ENCODE results near the gene TMA7B. TPM values are rescaled to one million over a fixed set of nuclear protein-coding genes. Genes with fewer than 3 reads are reported as not detected.

TMA7B gene
- total RNA-seq, 2 donors from 2014 or later: 4.6 TPM; not detected in 1

DNA sequence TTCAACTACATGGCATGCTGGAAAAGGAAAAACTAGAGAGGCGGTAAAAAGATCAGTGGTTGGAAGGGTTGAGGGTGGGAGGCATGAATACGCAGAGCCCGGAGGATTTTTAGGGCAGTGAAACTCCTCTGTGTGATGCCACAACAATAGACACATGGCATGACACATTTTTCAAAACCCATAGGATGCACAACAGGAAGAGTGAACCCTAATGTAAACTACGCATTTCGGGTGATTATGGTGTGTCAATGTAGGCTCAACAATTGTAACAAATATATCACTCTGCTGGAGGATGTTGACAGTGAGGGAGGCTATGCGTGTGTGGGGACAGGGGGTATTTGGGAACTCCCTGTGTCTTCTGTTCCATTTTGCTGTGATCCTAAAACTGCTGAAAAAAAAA is 18.9 kb downstream of the TMA7B start:
- no peak for DNase-seq (ENCODE audit: low spot score)
- Histone ChIP-seq H3K27me3 (replicated peaks; ENCODE audit: insufficient read depth) (no peaks in the 10 kb centered on the region), H3K27ac (no peak overlapping the region), H3K9me3 (no peaks in the 10 kb centered on the region), H3K4me3 (no peak overlapping the region), H3K36me3 (no peaks in the 10 kb centered on the region), H3K4me1 (ENCODE audit: control insufficient read depth in 1 of 2, low read depth in 2 of 2) (no peaks in the 10 kb centered on the region)
- no peak for ATAC-seq (ENCODE audit: insufficient number of reproducible peaks, low FRiP score, low read depth)
- TF ChIP-seq, protein P1, sequence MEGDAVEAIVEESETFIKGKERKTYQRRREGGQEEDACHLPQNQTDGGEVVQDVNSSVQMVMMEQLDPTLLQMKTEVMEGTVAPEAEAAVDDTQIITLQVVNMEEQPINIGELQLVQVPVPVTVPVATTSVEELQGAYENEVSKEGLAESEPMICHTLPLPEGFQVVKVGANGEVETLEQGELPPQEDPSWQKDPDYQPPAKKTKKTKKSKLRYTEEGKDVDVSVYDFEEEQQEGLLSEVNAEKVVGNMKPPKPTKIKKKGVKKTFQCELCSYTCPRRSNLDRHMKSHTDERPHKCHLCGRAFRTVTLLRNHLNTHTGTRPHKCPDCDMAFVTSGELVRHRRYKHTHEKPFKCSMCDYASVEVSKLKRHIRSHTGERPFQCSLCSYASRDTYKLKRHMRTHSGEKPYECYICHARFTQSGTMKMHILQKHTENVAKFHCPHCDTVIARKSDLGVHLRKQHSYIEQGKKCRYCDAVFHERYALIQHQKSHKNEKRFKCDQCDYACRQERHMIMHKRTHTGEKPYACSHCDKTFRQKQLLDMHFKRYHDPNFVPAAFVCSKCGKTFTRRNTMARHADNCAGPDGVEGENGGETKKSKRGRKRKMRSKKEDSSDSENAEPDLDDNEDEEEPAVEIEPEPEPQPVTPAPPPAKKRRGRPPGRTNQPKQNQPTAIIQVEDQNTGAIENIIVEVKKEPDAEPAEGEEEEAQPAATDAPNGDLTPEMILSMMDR (IDR thresholded peaks at IDR 0.05): no peak

- Histone ChIP-seq H3K4me3 (no peak overlapping the region), H3K4me1 (ENCODE audit: control insufficient read depth in 1 of 2, low read depth in 2 of 2) (no peaks in the 10 kb centered on the region), H3K27me3 (replicated peaks; ENCODE audit: insufficient read depth) (no peaks in the 10 kb centered on the region), H3K36me3 (no peaks in the 10 kb centered on the region), H3K9me3 (no peaks in the 10 kb centered on the region), H3K27ac (no peak overlapping the region)
- no peak for DNase-seq (ENCODE audit: low spot score)
- no peak for ATAC-seq (ENCODE audit: insufficient number of reproducible peaks, low FRiP score, low read depth)
- TF ChIP-seq, protein P1 (IDR thresholded peaks at IDR 0.05): no peak
Measured at GRCh38 chr22:39979458-39979857, 19.3 kb downstream of the TMA7B start.

- Histone ChIP-seq H3K4me3 (no peak overlapping the region), H3K9me3 (no peaks in the 10 kb centered on the region), H3K27ac (no peak overlapping the region), H3K36me3 (no peaks in the 10 kb centered on the region), H3K4me1 (ENCODE audit: control insufficient read depth in 1 of 2, low read depth in 2 of 2) (no peaks in the 10 kb centered on the region), H3K27me3 (replicated peaks; ENCODE audit: insufficient read depth) (no peaks in the 10 kb centered on the region)
- DNase-seq (ENCODE audit: low spot score): no peak
- ATAC-seq (ENCODE audit: insufficient number of reproducible peaks, low FRiP score, low read depth): no peak
- TF ChIP-seq, protein P1 (IDR thresholded peaks at IDR 0.05): no peak
Measured at GRCh38 chr22:39980596-39980995, 20.4 kb downstream of the TMA7B start.

DNA sequence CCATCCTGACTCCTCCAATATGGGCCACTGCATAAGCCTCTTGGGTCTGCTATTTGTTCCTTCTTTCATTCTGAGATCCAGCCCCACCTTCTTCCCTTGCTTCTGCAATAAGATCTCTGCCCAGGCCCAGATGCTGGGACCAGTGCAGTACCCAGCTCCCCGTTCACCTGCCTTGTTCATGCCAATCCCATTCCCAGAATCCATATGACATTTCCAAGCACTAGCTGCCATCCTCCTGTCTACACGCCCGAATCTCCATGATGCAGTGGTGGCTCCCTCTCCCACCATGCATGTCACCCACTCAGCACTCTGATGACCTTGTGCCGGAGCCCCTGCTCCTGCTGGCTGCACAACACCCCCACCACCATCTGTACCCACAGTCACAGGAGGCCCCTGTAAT is 23.1 kb downstream of the TMA7B start:
- DNase-seq (ENCODE audit: low spot score) (no peak), ATAC-seq (ENCODE audit: insufficient number of reproducible peaks, low FRiP score, low read depth) (no peak)
- Histone ChIP-seq H3K4me3 (no peak overlapping the region), H3K4me1 (ENCODE audit: control insufficient read depth in 1 of 2, low read depth in 2 of 2) (no peaks in the 10 kb centered on the region), H3K27me3 (replicated peaks; ENCODE audit: insufficient read depth) (no peaks in the 10 kb centered on the region), H3K27ac (no peak overlapping the region), H3K36me3 (no peaks in the 10 kb centered on the region), H3K9me3 (no peaks in the 10 kb centered on the region)
- TF ChIP-seq, protein P1 (IDR thresholded peaks at IDR 0.05): no peak

DNA sequence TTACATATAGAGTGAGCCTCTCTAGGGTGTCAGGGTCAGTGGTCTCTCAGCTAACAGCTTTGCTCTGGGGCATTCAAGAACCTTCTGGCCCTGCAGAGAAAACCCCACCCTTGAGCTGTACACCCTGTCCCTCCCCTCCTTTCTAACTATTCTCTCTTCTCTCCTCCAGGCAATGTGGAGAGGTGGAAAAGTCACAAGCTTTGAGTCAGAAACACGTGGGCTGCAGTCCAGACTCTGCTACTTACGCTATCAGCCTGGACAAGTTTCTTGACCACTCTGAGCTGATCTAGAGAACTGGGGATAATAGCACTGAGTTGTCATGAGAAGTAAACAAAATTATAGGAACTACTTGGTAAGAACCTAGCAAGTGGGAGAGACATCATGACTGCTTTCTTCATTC is 23.8 kb downstream of the TMA7B start:
- Histone ChIP-seq H3K36me3 (no peaks in the 10 kb centered on the region), H3K27me3 (replicated peaks; ENCODE audit: insufficient read depth) (no peaks in the 10 kb centered on the region), H3K9me3 (no peaks in the 10 kb centered on the region), H3K27ac (no peak overlapping the region), H3K4me3 (no peak overlapping the region), H3K4me1 (ENCODE audit: control insufficient read depth in 1 of 2, low read depth in 2 of 2) (no peaks in the 10 kb centered on the region)
- DNase-seq (ENCODE audit: low spot score): no peak
- TF ChIP-seq, protein P1 (IDR thresholded peaks at IDR 0.05): no peak
- ATAC-seq (ENCODE audit: insufficient number of reproducible peaks, low FRiP score, low read depth): no peak
